GM23338 (cell line): ENCODE results near the gene STRN3. TPM values are rescaled to one million over a fixed set of nuclear protein-coding genes. Genes with fewer than 3 reads are reported as not detected.

Experiments
- ATAC-seq: fragments of 200-7000 bp; cut with Tn5 transposase; 3 replicates; pipeline ENCODE4 v1.9.1; 2020
- DNase-seq: peaks from one replicate; pipeline ENCODE4 v3.0.0-alpha.2; 2015; ENCODE audit warnings: low spot score
- H2AFZ ChIP-seq: fragments of 200-600 bp; sonication (generic); 2 replicates; pipeline ENCODE4 v1.8.0; 2016; ENCODE audit warnings: antibody characterized with exemption, mild to moderate bottlenecking, moderate library complexity
- H3F3A ChIP-seq: fragments of 200-600 bp; sonication (generic); replicated peaks from 2 replicates; pipeline ENCODE4 v1.8.0; 2017; ENCODE audit warnings: antibody characterized with exemption, mixed run types, low read depth
- H3K27ac ChIP-seq: fragments of 200-600 bp; sonication (generic); 2 replicates; pipeline ENCODE4 v1.6.1; 2016; ENCODE audit warnings: low read depth
- H3K27me3 ChIP-seq: fragments of 200-600 bp; sonication (generic); 2 replicates; pipeline ENCODE4 v1.8.0; 2016; ENCODE audit warnings: mild to moderate bottlenecking, mixed run types, moderate library complexity; ENCODE audit not compliant: insufficient read depth
- H3K36me3 ChIP-seq: fragments of 200-600 bp; sonication (generic); 2 replicates; pipeline ENCODE4 v1.8.0; 2016; ENCODE audit warnings: mild to moderate bottlenecking; ENCODE audit not compliant: insufficient read depth
- H3K4me1 ChIP-seq: fragments of 200-600 bp; sonication (generic); 2 replicates; pipeline ENCODE4 v1.8.0; 2016; ENCODE audit warnings: mild to moderate bottlenecking, moderate library complexity; ENCODE audit not compliant: insufficient read depth
- H3K4me2 ChIP-seq: fragments of 200-600 bp; sonication (generic); 2 replicates; pipeline ENCODE4 v1.7.1; 2017; ENCODE audit warnings: mixed run types
- H3K4me3 ChIP-seq: fragments of 200-600 bp; sonication (generic); 2 replicates; pipeline ENCODE4 v1.6.1; 2016; ENCODE audit warnings: mixed run types
- H3K79me2 ChIP-seq: fragments of 200-600 bp; sonication (generic); replicated peaks from 2 replicates; pipeline ENCODE4 v1.8.0; 2017; ENCODE audit warnings: mild to moderate bottlenecking; ENCODE audit not compliant: insufficient read depth
- H3K9me2 ChIP-seq: fragments of 200-600 bp; sonication (generic); 2 replicates; pipeline ENCODE4 v1.8.0; 2017; ENCODE audit not compliant: insufficient read depth
- H4K20me1 ChIP-seq: fragments of 200-600 bp; sonication (generic); replicated peaks from 2 replicates; pipeline ENCODE4 v1.8.0; 2017; ENCODE audit warnings: mild to moderate bottlenecking; ENCODE audit not compliant: insufficient read depth
- H3K27ac Mint-ChIP-seq: 2 replicates; pipeline ENCODE4 v1.8.0; 2020; ENCODE audit warnings: inconsistent platforms, mild to moderate bottlenecking, moderate library complexity, mixed read lengths
- H3K27me3 Mint-ChIP-seq: 3 replicates; pipeline ENCODE4 v1.8.0; 2022; ENCODE audit warnings: low read depth, mild to moderate bottlenecking, moderate library complexity, mixed read lengths, inconsistent platforms; ENCODE audit not compliant: insufficient read depth, poor library complexity
- H3K36me3 Mint-ChIP-seq: 3 replicates; pipeline ENCODE4 v1.8.0; 2021; ENCODE audit warnings: low read depth, mild to moderate bottlenecking, inconsistent platforms, moderate library complexity, mixed read lengths
- H3K4me1 Mint-ChIP-seq: 3 replicates; pipeline ENCODE4 v1.8.0; 2020; ENCODE audit warnings: mild to moderate bottlenecking, inconsistent platforms, mixed read lengths
- H3K4me3 Mint-ChIP-seq: 3 replicates; pipeline ENCODE4 v1.8.0; 2021; ENCODE audit warnings: moderate library complexity, mild to moderate bottlenecking, inconsistent platforms, mixed read lengths
- H3K9me3 Mint-ChIP-seq: 3 replicates; pipeline ENCODE4 v1.8.0; 2020; ENCODE audit warnings: moderate library complexity, mild to moderate bottlenecking, inconsistent platforms, mixed read lengths
- EZH2 ChIP-seq: fragments of 200-600 bp; sonication (generic); IDR thresholded peaks from one replicate; pipeline ENCODE4 v1.8.0; 2017; ENCODE audit warnings: antibody characterized with exemption, mild to moderate bottlenecking, low read depth; ENCODE audit not compliant: unreplicated experiment
- STAT1 ChIP-seq: IDR thresholded peaks from one replicate; pipeline ENCODE4 v1.6.1; 2016; ENCODE audit warnings: antibody characterized with exemption; ENCODE audit not compliant: unreplicated experiment
- ZNF331 ChIP-seq: fragments of 250-450 bp; sonication (Bioruptor Pico); IDR thresholded peaks from 2 replicates; pipeline ENCODE4 v1.5.0; 2020; ENCODE audit warnings: low read depth, mild to moderate bottlenecking, moderate library complexity
- ZNF462 ChIP-seq: fragments of 250-450 bp; sonication (Bioruptor Pico); IDR thresholded peaks from 2 replicates; pipeline ENCODE4 v1.5.0; 2020; ENCODE audit warnings: mild to moderate bottlenecking, moderate library complexity
- polyA plus RNA-seq: library from polyadenylated mRNA; unstranded; fragments of >200 nt; fragmentation: Nextera tagmentation; extraction: Ambion mirVana; gene quantifications from 2 replicates; pipeline ENCODE4 v1.2.1, GENCODE V29; 2016
- total RNA-seq: library from RNA; depleted of rRNA; stranded (reverse); fragments of >200 nt; shearing (Covaris generic); gene quantifications from 2 replicates; pipeline ENCODE4 v1.2.3, GENCODE V29; 2014
- TF ChIP-seq, protein P1 (sequence below): IDR thresholded peaks from one replicate; pipeline ENCODE4 v1.6.1; 2018; ENCODE audit warnings: antibody characterized with exemption; ENCODE audit not compliant: unreplicated experiment
- TF ChIP-seq, protein P2 (sequence below), 2 experiments: fragments of 200-600 bp in 1 of 2; sonication (generic) in 1 of 2; conservative IDR thresholded peaks; 2 replicates each; pipeline versions ENCODE4 v1.5.1 to v1.6.1; 2016 to 2017; ENCODE audit warnings: antibody characterized with exemption in 2 of 2, low read depth in 2 of 2, mild to moderate bottlenecking in 2 of 2, moderate library complexity in 1 of 2

The STRN3 gene
- total and polyA plus RNA-seq, 2 experiments from 2014 or later = 35.0 to 40.6 TPM

DNA sequence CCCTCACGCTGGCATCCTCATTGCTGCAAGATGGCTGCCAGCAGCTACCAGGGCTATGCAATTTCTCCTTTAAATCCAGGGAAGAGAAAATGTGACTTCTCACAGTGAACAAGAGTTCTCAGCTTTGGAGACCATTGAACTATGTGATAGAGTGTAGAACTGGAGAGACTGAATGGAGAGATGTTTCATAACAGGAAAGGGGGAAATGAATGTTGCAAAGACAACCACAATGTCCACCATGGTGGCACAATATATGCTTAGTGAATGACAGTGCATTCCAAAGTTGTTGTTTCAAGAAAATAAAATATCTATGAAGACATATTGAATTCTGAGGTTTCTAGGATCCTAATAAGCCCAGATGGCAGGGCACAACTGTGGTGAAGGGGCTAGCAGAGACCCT, 165.0 kb downstream of the STRN3 start:
- H3K27ac Mint-ChIP-seq = no peak overlapping the region
- TF ChIP-seq, protein P1, sequence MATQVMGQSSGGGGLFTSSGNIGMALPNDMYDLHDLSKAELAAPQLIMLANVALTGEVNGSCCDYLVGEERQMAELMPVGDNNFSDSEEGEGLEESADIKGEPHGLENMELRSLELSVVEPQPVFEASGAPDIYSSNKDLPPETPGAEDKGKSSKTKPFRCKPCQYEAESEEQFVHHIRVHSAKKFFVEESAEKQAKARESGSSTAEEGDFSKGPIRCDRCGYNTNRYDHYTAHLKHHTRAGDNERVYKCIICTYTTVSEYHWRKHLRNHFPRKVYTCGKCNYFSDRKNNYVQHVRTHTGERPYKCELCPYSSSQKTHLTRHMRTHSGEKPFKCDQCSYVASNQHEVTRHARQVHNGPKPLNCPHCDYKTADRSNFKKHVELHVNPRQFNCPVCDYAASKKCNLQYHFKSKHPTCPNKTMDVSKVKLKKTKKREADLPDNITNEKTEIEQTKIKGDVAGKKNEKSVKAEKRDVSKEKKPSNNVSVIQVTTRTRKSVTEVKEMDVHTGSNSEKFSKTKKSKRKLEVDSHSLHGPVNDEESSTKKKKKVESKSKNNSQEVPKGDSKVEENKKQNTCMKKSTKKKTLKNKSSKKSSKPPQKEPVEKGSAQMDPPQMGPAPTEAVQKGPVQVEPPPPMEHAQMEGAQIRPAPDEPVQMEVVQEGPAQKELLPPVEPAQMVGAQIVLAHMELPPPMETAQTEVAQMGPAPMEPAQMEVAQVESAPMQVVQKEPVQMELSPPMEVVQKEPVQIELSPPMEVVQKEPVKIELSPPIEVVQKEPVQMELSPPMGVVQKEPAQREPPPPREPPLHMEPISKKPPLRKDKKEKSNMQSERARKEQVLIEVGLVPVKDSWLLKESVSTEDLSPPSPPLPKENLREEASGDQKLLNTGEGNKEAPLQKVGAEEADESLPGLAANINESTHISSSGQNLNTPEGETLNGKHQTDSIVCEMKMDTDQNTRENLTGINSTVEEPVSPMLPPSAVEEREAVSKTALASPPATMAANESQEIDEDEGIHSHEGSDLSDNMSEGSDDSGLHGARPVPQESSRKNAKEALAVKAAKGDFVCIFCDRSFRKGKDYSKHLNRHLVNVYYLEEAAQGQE = no peak
- no peak for TF ChIP-seq STAT1
- TF ChIP-seq, protein P2, sequence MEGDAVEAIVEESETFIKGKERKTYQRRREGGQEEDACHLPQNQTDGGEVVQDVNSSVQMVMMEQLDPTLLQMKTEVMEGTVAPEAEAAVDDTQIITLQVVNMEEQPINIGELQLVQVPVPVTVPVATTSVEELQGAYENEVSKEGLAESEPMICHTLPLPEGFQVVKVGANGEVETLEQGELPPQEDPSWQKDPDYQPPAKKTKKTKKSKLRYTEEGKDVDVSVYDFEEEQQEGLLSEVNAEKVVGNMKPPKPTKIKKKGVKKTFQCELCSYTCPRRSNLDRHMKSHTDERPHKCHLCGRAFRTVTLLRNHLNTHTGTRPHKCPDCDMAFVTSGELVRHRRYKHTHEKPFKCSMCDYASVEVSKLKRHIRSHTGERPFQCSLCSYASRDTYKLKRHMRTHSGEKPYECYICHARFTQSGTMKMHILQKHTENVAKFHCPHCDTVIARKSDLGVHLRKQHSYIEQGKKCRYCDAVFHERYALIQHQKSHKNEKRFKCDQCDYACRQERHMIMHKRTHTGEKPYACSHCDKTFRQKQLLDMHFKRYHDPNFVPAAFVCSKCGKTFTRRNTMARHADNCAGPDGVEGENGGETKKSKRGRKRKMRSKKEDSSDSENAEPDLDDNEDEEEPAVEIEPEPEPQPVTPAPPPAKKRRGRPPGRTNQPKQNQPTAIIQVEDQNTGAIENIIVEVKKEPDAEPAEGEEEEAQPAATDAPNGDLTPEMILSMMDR (conservative IDR thresholded peaks at IDR 0.05; ENCODE audit: low read depth in 2 of 2) = no peak
- no peak for TF ChIP-seq EZH2
- no peak for TF ChIP-seq ZNF462 (CRISPR knock-in tag)
- TF ChIP-seq ZNF331 (CRISPR knock-in tag) = no peak
- Histone ChIP-seq H3F3A (no peaks in the 10 kb centered on the region), H3K27ac (no peak overlapping the region), H3K9me2 (no peaks in the 10 kb centered on the region), H3K4me3 (no peak overlapping the region), H3K4me1 (no peaks in the 10 kb centered on the region), H4K20me1 (no peaks in the 10 kb centered on the region), H2AFZ (no peak overlapping the region; the same call in 1 of the 2 replicates), H3K4me2 (no peak overlapping the region), H3K36me3 (no peaks in the 10 kb centered on the region), H3K27me3 (no peaks in the 10 kb centered on the region), H3K79me2 (no peaks in the 10 kb centered on the region)
- ATAC-seq (no peak), DNase-seq (no peak)
- H3K9me3 Mint-ChIP-seq = no peaks in the 10 kb centered on the region
- no peaks in the 10 kb centered on the region for H3K4me1 Mint-ChIP-seq
- no peak overlapping the region for H3K4me3 Mint-ChIP-seq
- H3K36me3 Mint-ChIP-seq = no peaks in the 10 kb centered on the region
- H3K27me3 Mint-ChIP-seq = no peaks in the 10 kb centered on the region
